ENCODE data around the gene TIGIT. TPM values are rescaled to one million over a fixed set of nuclear protein-coding genes. Genes with fewer than 3 reads are reported as not detected.

The TIGIT gene
- total and polyA plus RNA-seq, 10 of the 15 experiments (the other 5 are each of a cell fraction or from before 2014, with no cell fraction given) = 0.08 to 4.7 (median 0.94) TPM

DNA sequence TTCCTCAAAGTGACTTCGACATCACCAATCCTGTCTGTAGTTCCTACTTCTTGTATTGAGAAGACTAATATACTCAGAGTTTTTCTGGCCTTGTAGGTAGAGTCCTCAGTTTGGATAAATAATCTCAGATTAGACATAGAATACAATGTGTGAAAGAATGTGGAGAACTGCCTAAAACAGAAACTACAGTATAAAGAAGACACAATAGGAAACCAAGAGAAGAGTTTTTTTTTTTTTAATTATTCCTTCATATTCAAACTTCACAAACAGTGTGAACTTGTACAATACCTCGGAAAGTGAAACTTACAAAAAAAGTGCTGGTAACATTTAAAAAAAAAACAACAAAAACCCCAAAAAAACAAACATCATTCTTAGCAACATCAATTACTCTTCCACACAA lies 20.5 kb downstream of the TIGIT start:
- Histone ChIP-seq H3K36me3 (ENCODE audit: control insufficient read depth in 2 of 2, insufficient read depth in 2 of 2, low read length in 1 of 2) (no peaks in the 10 kb centered on the region; a peak in 1 of 4 replicates), H3K4me2 (ENCODE audit: control insufficient read depth, insufficient read depth) (no peak overlapping the region), H2AFZ (ENCODE audit: control insufficient read depth, low read depth, low read length) (no peak overlapping the region), H3K9me3 (replicated peaks; ENCODE audit: control insufficient read depth, insufficient read depth, low read length) (no peaks in the 10 kb centered on the region), H3K27me3 (replicated peaks in 1 of 2; ENCODE audit: control insufficient read depth in 2 of 2, insufficient read depth in 2 of 2, low read length in 1 of 2) (no peaks in the 10 kb centered on the region), H3K27ac (ENCODE audit: control insufficient read depth, insufficient read depth) (no peak overlapping the region), H3K4me1 (ENCODE audit: control insufficient read depth, insufficient read depth, low read length) (peaks cover 18% of the 10 kb centered on the region), H4K20me1 (ENCODE audit: control insufficient read depth, insufficient read depth) (no peaks in the 10 kb centered on the region), H3K9ac (ENCODE audit: control insufficient read depth, insufficient read depth, low read length) (no peak overlapping the region), H3K79me2 (ENCODE audit: control insufficient read depth, insufficient read depth, low read length) (no peaks in the 10 kb centered on the region), H3K4me3 (no peak overlapping the region)
- no peak for DNase-seq (ENCODE audit: low read depth, low spot score)
- SMC1A ChIA-PET (ENCODE audit: uncharacterized antibody, unreplicated experiment) = interaction anchor here (4.3 kb wide), 1 partner anchor 9 kb away, joined by 57 read pairs; no protein-coding TSS in a partner anchor
- FAIRE-seq = no peak
- CTCF ChIA-PET = interaction anchor here (1.2 to 5.3 kb wide), 3 partner anchors 9 to 23 kb away, joined by 3 to 35 read pairs (median 4); no protein-coding TSS in a partner anchor
- RAD21 ChIA-PET (ENCODE audit: unreplicated experiment) = no interaction called here
- intact Hi-C loops (cut with micrococcal nuclease; ENCODE audit: unreplicated experiment) (no loop called here), in situ Hi-C loops (cut with MboI) (no loop called here)
- no peak for ATAC-seq
- 88% methylated on average over 2 of the region's 2 CpGs for WGBS (ENCODE audit: insufficient coverage, insufficient replicate concordance, low lambda C conversion rate, missing lambda C conversion rate)
- no TSS peak for BruUV-seq (replicated peaks)
- POLR2A ChIA-PET = interaction anchor here (1.6 kb wide), 1 partner anchor 10 kb away, joined by 7 read pairs; no protein-coding TSS in a partner anchor
- TF ChIP-seq, protein P1, sequence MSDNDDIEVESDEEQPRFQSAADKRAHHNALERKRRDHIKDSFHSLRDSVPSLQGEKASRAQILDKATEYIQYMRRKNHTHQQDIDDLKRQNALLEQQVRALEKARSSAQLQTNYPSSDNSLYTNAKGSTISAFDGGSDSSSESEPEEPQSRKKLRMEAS (IDR thresholded peaks at IDR 0.05; ENCODE audit: low read depth, low read length) = no peak
- TF ChIP-seq, protein P2, sequence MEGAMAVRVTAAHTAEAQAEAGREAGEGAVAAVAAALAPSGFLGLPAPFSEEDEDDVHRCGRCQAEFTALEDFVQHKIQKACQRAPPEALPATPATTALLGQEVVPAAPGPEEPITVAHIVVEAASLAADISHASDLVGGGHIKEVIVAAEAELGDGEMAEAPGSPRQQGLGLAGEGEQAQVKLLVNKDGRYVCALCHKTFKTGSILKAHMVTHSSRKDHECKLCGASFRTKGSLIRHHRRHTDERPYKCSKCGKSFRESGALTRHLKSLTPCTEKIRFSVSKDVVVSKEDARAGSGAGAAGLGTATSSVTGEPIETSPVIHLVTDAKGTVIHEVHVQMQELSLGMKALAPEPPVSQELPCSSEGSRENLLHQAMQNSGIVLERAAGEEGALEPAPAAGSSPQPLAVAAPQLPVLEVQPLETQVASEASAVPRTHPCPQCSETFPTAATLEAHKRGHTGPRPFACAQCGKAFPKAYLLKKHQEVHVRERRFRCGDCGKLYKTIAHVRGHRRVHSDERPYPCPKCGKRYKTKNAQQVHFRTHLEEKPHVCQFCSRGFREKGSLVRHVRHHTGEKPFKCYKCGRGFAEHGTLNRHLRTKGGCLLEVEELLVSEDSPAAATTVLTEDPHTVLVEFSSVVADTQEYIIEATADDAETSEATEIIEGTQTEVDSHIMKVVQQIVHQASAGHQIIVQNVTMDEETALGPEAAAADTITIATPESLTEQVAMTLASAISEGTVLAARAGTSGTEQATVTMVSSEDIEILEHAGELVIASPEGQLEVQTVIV (IDR thresholded peaks at IDR 0.05; ENCODE audit: borderline replicate concordance, partially characterized antibody) = no peak
- TF ChIP-seq BRCA1 (IDR thresholded peaks at IDR 0.05; ENCODE audit: low read depth, low read length) = no peak
- no peak for TF ChIP-seq RAD51 (IDR thresholded peaks at IDR 0.05)
- no peak for TF ChIP-seq SREBF2 (IDR thresholded peaks at IDR 0.05; ENCODE audit: low read length)
- no peak for TF ChIP-seq ZNF217 (IDR thresholded peaks at IDR 0.05)
- no peak for TF ChIP-seq BHLHE40 (IDR thresholded peaks at IDR 0.05; ENCODE audit: borderline replicate concordance in 1 of 2, low read depth in 2 of 2, low read length in 1 of 2)
- no peak for TF ChIP-seq YBX1 (IDR thresholded peaks at IDR 0.05)
- no peak for TF ChIP-seq SMC3 (IDR thresholded peaks at IDR 0.05; ENCODE audit: borderline replicate concordance, low read length)
- no peak for TF ChIP-seq ASH2L (IDR thresholded peaks at IDR 0.05; ENCODE audit: borderline replicate concordance, low read depth)
- TF ChIP-seq, protein P3, sequence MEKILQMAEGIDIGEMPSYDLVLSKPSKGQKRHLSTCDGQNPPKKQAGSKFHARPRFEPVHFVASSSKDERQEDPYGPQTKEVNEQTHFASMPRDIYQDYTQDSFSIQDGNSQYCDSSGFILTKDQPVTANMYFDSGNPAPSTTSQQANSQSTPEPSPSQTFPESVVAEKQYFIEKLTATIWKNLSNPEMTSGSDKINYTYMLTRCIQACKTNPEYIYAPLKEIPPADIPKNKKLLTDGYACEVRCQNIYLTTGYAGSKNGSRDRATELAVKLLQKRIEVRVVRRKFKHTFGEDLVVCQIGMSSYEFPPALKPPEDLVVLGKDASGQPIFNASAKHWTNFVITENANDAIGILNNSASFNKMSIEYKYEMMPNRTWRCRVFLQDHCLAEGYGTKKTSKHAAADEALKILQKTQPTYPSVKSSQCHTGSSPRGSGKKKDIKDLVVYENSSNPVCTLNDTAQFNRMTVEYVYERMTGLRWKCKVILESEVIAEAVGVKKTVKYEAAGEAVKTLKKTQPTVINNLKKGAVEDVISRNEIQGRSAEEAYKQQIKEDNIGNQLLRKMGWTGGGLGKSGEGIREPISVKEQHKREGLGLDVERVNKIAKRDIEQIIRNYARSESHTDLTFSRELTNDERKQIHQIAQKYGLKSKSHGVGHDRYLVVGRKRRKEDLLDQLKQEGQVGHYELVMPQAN (conservative IDR thresholded peaks at IDR 0.05) = no peak
- TF ChIP-seq, protein P4, sequence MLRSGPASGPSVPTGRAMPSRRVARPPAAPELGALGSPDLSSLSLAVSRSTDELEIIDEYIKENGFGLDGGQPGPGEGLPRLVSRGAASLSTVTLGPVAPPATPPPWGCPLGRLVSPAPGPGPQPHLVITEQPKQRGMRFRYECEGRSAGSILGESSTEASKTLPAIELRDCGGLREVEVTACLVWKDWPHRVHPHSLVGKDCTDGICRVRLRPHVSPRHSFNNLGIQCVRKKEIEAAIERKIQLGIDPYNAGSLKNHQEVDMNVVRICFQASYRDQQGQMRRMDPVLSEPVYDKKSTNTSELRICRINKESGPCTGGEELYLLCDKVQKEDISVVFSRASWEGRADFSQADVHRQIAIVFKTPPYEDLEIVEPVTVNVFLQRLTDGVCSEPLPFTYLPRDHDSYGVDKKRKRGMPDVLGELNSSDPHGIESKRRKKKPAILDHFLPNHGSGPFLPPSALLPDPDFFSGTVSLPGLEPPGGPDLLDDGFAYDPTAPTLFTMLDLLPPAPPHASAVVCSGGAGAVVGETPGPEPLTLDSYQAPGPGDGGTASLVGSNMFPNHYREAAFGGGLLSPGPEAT (IDR thresholded peaks at IDR 0.05; ENCODE audit: low read depth) = no peak

All from GM12878 (cell line).